ENCODE measurements around the gene ZNF813.
"Not testable (repeated sequence)": the region's sequence is repeated elsewhere in the genome, so short reads cannot be mapped to it uniquely, and the experiment has no call there.

- TF ChIP-seq EZH2 (optimal IDR thresholded peaks at IDR 0.05; ENCODE audit: low read depth, low read length); CTCF (IDR thresholded peaks at IDR 0.05; ENCODE audit: low read length): not testable (repeated sequence)
Observed at GRCh38 chr19:53503671-53504364, 36.3 kb downstream of the ZNF813 start.

Measured in MM.1S (cell line).